Measurements from ENCODE around the gene CA4. TPM values are rescaled to one million over a fixed set of nuclear protein-coding genes. Genes with fewer than 3 reads are reported as not detected.
"Not testable (repeated sequence)": the region's sequence is repeated elsewhere in the genome, so short reads cannot be mapped to it uniquely, and the experiment has no call there.

CA4 gene
- polyA plus RNA-seq, 2 of the 4 experiments (the other 2 are of a cell fraction) = 0.06 TPM; not detected in 1

- FAIRE-seq, H3K4me3 ChIP-seq, POLR2A ChIA-PET, H3K9me3 ChIP-seq, ATAC-seq: not testable (repeated sequence)
- CTCF ChIA-PET = interaction anchor here (0.6 to 1.2 kb wide), 2 partner anchors 12 to 231 kb away, joined by 3 to 4 read pairs; no protein-coding TSS in a partner anchor
- 54% methylated on average over 7 of the region's 7 CpGs for WGBS (ENCODE audit: missing lambda C conversion rate)
- Histone ChIP-seq H3K27ac (peak overlapping the region; percentile 53 to 78), H3K4me2 (peak overlapping the region; percentile 44), H3K4me1 (peaks cover 18% of the 10 kb centered on the region)
- peak in 1 of 2 experiments; percentile 69 for DNase-seq (ENCODE audit: low read depth in 1 of 2, low spot score in 1 of 2)
- peak; percentile 85 for TF ChIP-seq MAFK (IDR thresholded peaks at IDR 0.05; ENCODE audit: partially characterized antibody)
These were observed 37.3 kb downstream of the CA4 start for GRCh38 chr17:60186846-60187745.

GRCh38 chr17:60188759-60189158 lies 39.0 kb downstream of the CA4 start:
- Histone ChIP-seq H3K4me3 (no peak overlapping the region), H3K4me2 (no peak overlapping the region), H3K4me1 (peaks cover 18% of the 10 kb centered on the region), H3K27ac (no peak overlapping the region), H3K9me3 (no peaks in the 10 kb centered on the region)
- FAIRE-seq = peak; percentile 51
- TF ChIP-seq HDAC2 (IDR thresholded peaks at IDR 0.05) (no peak), GATA3 (IDR thresholded peaks at IDR 0.05; ENCODE audit: borderline replicate concordance) (no peak), PBX3 (IDR thresholded peaks at IDR 0.05) (no peak), KDM5A (IDR thresholded peaks at IDR 0.05) (no peak), JUNB (IDR thresholded peaks at IDR 0.05) (no peak), HOXA7 (CRISPR knock-in tag; IDR thresholded peaks at IDR 0.05) (no peak), RNF2 (IDR thresholded peaks at IDR 0.05; ENCODE audit: borderline replicate concordance, low read depth) (no peak), NFE2L2 (conservative IDR thresholded peaks at IDR 0.05; ENCODE audit: low read length) (no peak), MYC (IDR thresholded peaks at IDR 0.05; ENCODE audit: borderline replicate concordance, low read length) (no peak), ESRRA (IDR thresholded peaks at IDR 0.05; ENCODE audit: borderline replicate concordance, low read length) (no peak), RCOR1 (IDR thresholded peaks at IDR 0.05; ENCODE audit: low read depth, low read length) (no peak), ZFP36 (IDR thresholded peaks at IDR 0.05; ENCODE audit: borderline replicate concordance, partially characterized antibody) (no peak)
- 97% methylated on average over 4 of the region's 4 CpGs for WGBS (ENCODE audit: missing lambda C conversion rate)
- ATAC-seq = no peak
- ChIA-PET POLR2A (no interaction called here), CTCF (no interaction called here)
- no peak for DNase-seq (ENCODE audit: low read depth in 1 of 2, low spot score in 1 of 2)

GRCh38 chr17:60190032-60190431 lies 40.3 kb downstream of the CA4 start:
- DNase-seq (ENCODE audit: low read depth in 1 of 2, low spot score in 1 of 2) = not testable (repeated sequence)

DNA sequence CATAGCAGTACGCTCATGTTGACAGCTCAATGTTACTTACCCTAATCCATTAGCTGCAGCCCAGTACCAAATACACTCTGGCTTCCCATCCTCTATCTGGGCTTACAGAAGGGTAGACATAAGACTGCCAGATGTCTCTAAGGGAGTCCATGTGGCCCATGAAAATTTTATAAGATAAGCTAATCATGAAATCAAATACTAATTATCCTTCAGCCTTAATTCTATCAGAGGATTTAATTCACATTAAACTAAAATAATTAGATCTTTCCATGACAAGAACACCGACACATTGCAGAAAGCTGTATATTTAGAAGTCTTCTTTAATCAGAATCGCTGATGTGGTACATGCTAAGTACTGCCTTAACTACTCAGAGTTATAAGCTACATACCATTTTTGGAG lies 43.3 kb downstream of the CA4 start:
- POLR2A ChIA-PET = interaction anchor here (0.5 kb wide), 1 partner anchor 51 kb away, joined by 3 read pairs; no protein-coding TSS in a partner anchor
- H3K27ac ChIP-seq; H3K4me1 ChIP-seq; H3K4me3 ChIP-seq; DNase-seq (ENCODE audit: low read depth in 1 of 2, low spot score in 1 of 2); H3K4me2 ChIP-seq; FAIRE-seq; ATAC-seq; H3K9me3 ChIP-seq: not testable (repeated sequence)
- WGBS (ENCODE audit: missing lambda C conversion rate) = 89% methylated on average over 3 of the region's 3 CpGs
- CTCF ChIA-PET = interaction anchor here (0.9 to 1.4 kb wide), 2 partner anchors 38 to 51 kb away, joined by 3 to 4 read pairs; no protein-coding TSS in a partner anchor

More at GRCh38 chr17:60190032-60190431, 40.3 kb downstream of the CA4 start:
- H3K9me3 ChIP-seq, FAIRE-seq, H3K4me2 ChIP-seq, ATAC-seq, CTCF ChIA-PET, H3K4me3 ChIP-seq, POLR2A ChIA-PET, H3K27ac ChIP-seq: not testable (repeated sequence)
- H3K4me1 ChIP-seq = peaks cover 18% of the 10 kb centered on the region
- 94% methylated on average over 4 of the region's 4 CpGs for WGBS (ENCODE audit: missing lambda C conversion rate)

DNA sequence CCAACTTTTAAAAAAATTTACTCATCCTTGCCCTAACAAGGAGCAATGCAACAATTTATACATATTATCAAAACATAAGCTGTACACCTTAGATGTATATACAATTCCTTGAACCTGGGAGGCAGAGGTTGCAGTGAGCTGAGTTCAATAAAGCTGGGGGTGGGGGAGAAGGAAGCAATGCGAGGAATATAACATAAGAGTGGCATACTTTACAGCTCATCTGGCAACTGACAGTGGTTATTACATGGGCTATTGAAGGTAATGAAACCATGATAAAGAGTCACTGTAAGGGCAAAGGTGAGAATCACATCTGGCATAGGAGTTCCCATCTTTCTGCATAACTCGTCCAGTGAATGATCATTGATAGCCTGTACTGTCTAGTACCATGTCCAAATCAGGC lies 43.7 kb downstream of the CA4 start:
- no peak for ATAC-seq
- Histone ChIP-seq H3K4me1 (no peaks in the 10 kb centered on the region), H3K9me3 (no peaks in the 10 kb centered on the region), H3K4me3 (no peak overlapping the region), H3K4me2 (no peak overlapping the region), H3K27ac (no peak overlapping the region)
- POLR2A ChIA-PET = interaction anchor here (0.5 kb wide), 1 partner anchor 51 kb away, joined by 3 read pairs; no protein-coding TSS in a partner anchor
- TF ChIP-seq MAX (IDR thresholded peaks at IDR 0.05) = no peak
- no peak for TF ChIP-seq HDAC2 (IDR thresholded peaks at IDR 0.05)
- no peak for TF ChIP-seq USF2 (IDR thresholded peaks at IDR 0.05)
- TF ChIP-seq EP300 (IDR thresholded peaks at IDR 0.05) = no peak
- TF ChIP-seq SREBF2 (IDR thresholded peaks at IDR 0.05) = no peak
- TF ChIP-seq RAD21 (conservative IDR thresholded peaks at IDR 0.05 in 1 of 2, IDR thresholded peaks at IDR 0.05 in 1 of 2) = no peak
- no peak for TF ChIP-seq FOSL2 (IDR thresholded peaks at IDR 0.05)
- TF ChIP-seq FOSL2 (CRISPR knock-in tag; IDR thresholded peaks at IDR 0.05) = no peak
- no peak for TF ChIP-seq GATA3 (IDR thresholded peaks at IDR 0.05; ENCODE audit: borderline replicate concordance)
- no peak for TF ChIP-seq CEBPB (IDR thresholded peaks at IDR 0.05)
- no peak for TF ChIP-seq SMC3 (IDR thresholded peaks at IDR 0.05)
- WGBS (ENCODE audit: missing lambda C conversion rate) = 92% methylated on average over 2 of the region's 2 CpGs
- no peak for DNase-seq (ENCODE audit: low read depth in 1 of 2, low spot score in 1 of 2)
- CTCF ChIA-PET = interaction anchor here (0.7 to 0.9 kb wide), 2 partner anchors 51 to 54 kb away, joined by 3 read pairs; no protein-coding TSS in a partner anchor
- no peak for FAIRE-seq

DNA sequence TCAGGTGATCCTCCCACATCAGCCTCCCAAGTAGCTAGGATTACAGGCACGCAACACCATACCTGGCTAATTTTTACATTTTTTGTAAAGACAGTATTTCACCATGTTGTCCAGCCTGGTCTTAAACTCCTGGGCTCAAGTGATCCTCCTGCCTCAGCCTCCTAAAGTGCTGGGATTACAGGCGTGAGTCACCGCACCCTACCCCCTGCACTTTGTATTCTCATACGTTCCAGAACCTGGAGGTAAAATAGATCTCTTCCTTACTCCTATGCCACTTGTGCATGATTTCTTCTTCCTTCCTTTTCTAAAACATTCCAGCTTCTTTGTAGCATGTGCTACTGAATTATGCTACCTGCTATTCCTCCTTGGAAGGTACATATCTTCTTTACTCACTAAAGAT lies 44.4 kb downstream of the CA4 start:
- H3K27ac ChIP-seq; POLR2A ChIA-PET; H3K9me3 ChIP-seq; H3K4me3 ChIP-seq; FAIRE-seq; H3K4me2 ChIP-seq; DNase-seq (ENCODE audit: low read depth in 1 of 2, low spot score in 1 of 2); ATAC-seq; H3K4me1 ChIP-seq: not testable (repeated sequence)
- CTCF ChIA-PET = interaction anchor here (0.9 to 1.4 kb wide), 3 partner anchors 18 to 52 kb away, joined by 3 read pairs; no protein-coding TSS in a partner anchor
- 95% methylated on average over 4 of the region's 4 CpGs for WGBS (ENCODE audit: missing lambda C conversion rate)
